Erythroblast (primary cell): ENCODE results near the gene UBXN7.
A peak's percentile ranks its signal among the peaks of the same experiment; 100 is the strongest.
"Not testable (repeated sequence)": the region's sequence is repeated elsewhere in the genome, so short reads cannot be mapped to it uniquely, and the experiment has no call there.

Source experiments
- DNase-seq, 2 experiments: peaks; one replicate each; lab custom pipeline; 2025; lab: John Stamatoyannopoulos, UW
- GATA1 ChIP-seq: IDR thresholded peaks from 2 replicates; pipeline ENCODE4 v1.6.1; 2011; ENCODE audit warnings: low read depth, mild to moderate bottlenecking, control low read depth, low read length, moderate library complexity
- POLR2A ChIP-seq: IDR thresholded peaks from 2 replicates; pipeline ENCODE4 v1.6.1; 2011; ENCODE audit warnings: mild to moderate bottlenecking, low read length

UBXN7 gene

DNA sequence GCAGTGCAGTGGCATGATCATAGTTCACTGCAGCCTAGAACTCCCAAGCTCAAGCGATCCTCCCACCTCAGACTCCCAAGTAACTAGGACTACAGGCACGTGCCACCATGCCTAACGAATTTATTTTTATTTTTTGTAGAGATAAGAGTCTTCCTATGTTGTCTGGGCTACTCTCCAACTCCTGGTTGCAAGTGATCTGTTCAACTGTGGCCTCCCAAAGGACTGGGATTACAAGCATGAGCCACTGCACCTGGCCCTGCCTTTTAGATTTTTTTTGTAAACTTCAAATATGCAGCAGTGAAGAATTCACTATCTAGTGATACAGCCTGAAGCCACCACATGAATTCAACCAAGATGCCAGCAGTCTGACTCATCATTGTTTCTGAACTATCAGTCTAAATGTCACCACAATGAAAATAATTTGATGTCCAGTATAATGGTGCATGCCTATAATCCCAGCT lies 32.7 kb downstream of the UBXN7 start:
- TF ChIP-seq GATA1 (no peak), POLR2A (no peak)
- peak; percentile 19 to 63 for DNase-seq

DNA sequence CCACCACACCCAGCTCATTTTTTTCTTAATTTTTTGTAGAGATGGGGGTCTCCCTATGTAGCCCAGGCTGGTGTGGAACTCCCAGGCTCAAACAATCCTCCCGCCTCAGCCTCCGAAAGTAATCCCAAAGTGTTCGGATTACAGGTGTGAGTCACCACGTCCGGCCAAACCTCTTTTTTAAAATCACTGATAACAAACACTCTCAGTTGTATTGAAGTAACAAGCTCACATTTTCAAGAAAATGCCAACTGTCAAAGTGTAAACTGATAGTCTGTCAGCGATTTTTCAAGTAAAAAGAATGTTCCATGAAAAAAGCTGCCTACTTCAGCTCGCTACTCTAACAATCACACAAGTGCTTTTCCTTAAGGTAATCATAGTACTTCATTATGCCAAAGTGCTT lies 33.4 kb downstream of the UBXN7 start:
- no peak for DNase-seq
- no peak for TF ChIP-seq GATA1
- TF ChIP-seq POLR2A: no peak

DNA sequence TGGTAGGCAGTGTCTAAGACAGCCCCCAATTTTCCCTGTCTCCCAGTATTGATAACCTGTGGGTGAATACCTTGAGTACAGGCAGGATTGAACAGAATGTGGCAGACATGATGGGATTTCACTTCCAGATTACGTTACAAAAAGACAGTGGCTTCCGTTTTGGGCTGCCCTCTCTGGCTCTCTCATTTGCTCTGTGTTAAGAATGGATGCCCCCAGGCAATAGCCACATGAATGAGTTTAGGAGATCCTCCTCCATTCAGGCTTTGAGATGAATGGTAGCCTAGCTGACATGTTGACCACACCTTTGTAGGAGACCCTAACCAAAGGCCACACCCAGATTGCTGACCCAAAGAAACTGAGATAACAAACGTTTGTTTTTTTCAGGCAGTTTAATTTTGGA lies 34.3 kb downstream of the UBXN7 start:
- TF ChIP-seq GATA1 (no peak), POLR2A (no peak)
- DNase-seq: no peak

DNA sequence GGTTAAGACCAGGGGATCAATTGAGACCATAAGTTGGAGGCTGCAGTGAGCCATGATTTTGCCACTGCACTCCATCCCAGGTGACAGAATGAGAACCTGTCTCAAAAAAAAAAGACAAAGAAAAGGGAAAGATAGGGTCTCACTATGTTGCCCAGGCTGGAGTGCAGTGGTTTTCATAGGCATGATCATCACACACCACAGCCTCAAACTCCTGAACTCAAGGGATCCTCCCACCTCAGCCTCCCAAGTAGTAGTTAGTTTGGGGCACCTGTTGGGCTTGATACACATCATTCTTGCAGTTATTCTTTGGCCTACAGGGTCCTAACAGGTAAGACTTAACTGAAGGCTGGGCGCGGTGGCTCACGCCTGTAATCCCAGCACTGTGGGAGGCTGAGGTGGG lies 42.1 kb downstream of the UBXN7 start:
- no peak for DNase-seq
- TF ChIP-seq POLR2A (no peak), GATA1 (no peak)

DNA sequence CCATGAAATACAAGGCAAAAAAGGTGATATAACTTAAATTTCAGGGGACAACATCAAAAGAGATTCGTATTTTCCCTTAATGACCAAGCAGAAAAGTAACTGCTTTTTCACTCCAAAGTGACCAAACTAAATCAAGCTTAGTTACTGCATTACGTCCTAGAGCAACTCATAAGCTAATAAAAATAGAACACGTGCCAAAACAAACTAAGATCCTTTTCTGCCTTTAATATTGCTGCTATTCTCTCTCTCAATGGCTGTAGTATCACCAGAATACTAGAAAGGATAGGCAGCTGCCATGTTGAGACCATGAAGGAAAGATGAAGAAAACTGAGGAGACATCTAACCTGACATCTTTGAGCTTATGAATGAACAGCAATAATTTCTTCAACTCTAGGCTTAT lies 43.3 kb downstream of the UBXN7 start:
- DNase-seq: no peak
- TF ChIP-seq GATA1: no peak
- TF ChIP-seq POLR2A: no peak

DNA sequence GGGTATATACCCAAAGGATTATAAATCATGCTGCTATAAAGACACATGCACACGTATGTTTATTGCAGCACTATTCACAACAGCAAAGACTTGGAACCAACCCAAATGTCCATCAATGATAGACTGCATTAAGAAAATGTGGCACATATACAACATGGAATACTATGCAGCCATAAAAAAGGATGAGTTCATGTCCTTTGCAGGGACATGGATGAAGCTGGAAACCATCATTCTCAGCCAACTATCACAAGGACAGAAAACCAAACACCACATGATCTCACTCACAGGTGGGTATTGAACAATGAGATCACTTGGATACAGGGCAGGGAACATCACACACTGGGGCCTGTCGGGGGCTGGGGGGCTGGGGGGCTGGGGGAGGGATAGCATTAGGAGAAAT lies 44.3 kb downstream of the UBXN7 start:
- not testable (repeated sequence) for DNase-seq

DNA sequence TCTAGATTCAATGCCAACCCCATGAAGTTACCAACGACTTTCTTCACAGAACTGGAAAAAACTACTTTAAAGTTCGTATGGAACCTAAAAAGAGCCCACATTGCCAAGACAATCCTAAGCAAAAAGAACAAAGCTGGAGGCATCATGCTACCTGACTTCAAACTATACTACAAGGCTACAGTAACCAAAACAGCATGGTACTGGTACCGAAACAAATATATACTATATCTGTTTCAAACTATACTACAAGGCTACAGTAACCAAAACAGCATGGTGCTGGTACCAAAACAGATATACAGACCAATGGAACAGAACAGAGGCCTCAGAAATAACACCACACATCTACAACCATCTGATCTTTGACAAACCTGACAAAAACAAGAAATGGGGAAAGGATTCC lies 45.4 kb downstream of the UBXN7 start:
- DNase-seq: not testable (repeated sequence)

DNA sequence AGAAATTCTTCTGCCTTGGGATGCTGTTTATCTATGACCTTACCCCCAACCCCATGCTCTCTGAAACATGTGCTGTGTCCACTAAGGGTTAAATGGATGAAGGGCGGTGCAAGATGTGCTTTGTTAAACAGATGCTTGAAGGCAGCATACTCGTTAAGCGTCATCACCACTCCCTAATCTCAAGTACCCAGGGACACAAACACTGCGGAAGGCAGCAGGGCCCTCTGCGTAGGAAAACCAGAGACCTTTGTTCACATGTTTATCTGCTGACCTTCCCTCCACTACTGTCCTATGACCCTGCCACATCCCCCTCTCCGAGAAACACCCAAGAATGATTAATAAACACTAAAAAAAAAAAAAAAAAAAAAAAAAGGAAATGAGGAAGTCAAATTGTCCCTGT lies 46.2 kb downstream of the UBXN7 start:
- DNase-seq: not testable (repeated sequence)

DNA sequence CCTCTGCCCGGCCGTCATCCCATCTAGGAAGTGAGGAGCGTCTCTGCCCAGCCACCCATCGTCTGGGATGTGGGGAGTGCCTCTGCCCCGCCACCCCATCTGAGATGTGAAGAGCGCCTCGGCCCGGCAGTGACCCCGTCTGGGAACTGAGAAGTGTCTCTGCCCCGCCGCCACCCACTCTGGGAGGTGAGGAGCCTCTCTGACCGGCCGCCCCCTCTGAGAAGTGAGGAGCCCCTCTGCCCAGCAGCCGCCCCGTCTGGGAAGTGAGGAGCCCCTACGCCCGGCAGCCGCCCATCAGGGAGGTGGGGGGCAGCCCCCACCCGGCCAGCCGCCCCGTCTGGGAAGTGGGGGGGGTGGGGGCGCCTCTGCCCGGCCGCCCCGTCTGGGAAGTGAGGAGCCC lies 46.8 kb downstream of the UBXN7 start:
- not testable (repeated sequence) for DNase-seq

DNA sequence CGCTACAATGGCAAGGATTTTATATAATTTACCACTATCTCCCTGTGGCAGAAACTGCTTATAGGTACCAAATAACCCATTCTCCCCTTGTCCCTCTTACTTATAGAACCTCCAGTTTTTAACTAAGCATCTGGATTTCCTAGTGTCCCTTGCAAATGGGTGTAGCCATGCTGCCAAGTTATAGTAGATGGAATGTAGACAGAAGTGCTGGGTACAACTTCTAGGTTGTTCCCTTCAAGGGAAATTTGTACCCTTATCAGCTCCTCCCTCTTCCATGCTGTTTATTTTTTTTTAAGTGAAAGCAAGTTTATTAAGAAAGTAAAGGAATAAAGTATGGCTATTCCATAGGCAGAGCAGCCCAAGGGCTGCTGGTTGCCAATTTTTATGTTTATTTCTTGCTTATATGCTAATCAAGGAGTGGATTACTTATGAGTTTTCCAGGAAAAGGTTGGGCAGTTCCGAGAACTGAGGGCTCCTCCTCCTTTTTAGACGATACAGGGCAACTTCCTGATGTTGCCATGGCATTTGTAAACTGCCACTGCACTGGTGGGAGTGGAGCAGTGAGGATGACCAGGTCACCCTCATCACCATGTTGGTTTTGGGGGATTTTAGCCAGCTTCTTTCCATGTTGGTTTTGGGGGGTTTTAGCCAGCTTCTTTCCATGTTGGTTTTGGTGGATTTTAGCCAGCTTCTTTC lies 53.9 kb downstream of the UBXN7 start:
- peak; percentile 81 to 83 for DNase-seq

DNA sequence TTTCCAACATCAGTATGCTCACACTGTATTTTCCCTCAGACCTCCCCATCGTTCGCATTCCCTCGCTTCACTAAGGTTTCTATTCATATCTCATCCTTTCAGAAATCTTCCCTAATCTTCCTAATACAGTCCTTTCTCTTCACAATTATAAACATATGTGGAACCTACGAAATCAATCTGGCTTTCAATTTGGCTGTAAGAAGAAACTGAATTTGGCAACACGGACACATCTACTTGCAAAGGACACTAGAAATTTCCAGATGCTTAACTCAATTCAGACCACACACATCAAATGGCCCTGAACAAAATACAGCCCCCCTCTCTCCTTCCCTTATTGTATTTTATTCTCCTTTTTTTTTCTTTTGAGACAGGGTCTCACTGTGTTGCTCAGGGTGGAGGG lies 54.9 kb downstream of the UBXN7 start:
- DNase-seq: no peak
- no peak for TF ChIP-seq POLR2A
- no peak for TF ChIP-seq GATA1

More for the DNA sequence above, 53.9 kb downstream of the UBXN7 start:
- TF ChIP-seq POLR2A: no peak
- TF ChIP-seq GATA1: no peak

DNA sequence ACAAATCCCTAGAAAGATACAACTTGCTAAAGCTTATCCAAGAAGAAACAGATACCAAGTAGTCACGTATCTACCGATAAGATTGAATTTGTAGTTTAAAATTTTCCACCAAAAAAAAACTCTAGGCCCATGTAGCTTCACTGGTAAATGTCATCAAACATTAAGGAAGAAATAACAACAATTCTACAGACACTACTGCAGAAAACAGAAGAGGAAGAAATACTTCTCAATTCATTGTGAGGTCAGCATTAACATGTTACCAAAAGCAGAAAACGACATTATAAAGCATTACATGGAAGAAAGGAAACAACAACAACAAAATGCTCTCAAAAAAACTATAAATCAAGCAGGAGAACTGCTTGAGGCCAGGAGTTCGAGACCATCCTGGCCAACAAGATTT lies 66.5 kb downstream of the UBXN7 start:
- no peak for DNase-seq
- TF ChIP-seq GATA1 (no peak), POLR2A (no peak)

DNA sequence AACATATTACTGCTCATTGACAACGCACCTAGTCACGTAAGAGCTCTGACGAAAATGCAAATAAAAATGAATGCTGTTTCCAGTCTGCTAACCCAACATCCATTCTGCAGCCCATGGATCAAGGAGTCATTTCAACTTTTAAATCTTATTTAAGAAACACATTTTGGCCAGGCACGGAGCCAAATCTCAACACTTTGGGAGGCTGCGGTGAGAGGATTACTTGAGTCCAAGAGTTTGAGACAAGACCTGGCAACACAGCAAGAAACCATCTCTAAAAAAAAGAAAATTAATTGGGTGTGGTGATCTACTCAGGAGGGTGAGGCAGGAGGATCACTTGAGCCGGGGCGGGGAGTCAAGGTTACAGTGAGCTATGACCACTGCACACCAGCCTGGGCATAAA lies 71.6 kb downstream of the UBXN7 start:
- DNase-seq: no peak
- TF ChIP-seq POLR2A (no peak), GATA1 (no peak)

DNA sequence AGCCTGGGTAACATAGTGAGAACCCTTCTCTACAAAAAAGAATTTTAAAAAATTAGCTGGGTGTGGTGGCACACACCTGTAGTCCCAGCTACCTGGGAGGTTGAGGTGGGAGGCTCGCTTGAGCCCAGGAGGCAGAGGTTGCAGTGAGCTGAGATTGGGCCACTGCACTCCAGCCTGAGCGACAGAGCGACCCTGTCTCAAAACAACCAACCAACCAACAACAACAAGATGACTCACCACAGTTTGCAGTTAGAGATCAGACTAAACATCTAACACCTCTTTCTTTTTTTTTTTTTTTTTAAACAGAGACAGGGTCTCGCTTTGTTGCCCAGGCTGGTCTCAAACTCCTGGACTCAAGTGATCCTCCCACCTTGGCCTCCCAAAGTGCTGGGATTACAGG lies 73.7 kb downstream of the UBXN7 start:
- not testable (repeated sequence) for DNase-seq

DNA sequence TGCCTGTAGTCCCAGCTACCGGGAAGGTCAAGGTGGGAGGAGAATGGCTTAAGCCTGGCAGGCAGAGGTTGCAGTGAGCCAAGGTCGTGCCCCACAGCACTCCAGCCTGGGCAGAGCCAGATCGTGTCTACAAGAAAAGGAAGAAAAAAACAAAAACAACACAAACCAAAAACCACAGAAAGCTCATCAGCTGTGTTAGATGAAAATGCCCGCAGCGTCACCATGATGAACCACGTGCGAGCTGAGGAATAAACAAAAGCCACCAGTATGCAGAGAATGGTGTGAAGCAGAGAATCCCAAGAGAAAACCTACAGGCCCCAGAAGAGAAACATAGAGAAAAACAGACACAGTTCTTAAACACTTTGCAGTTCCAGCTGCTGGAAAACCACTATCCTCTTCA lies 74.3 kb downstream of the UBXN7 start:
- no peak for DNase-seq
- TF ChIP-seq GATA1 (no peak), POLR2A (no peak)

DNA sequence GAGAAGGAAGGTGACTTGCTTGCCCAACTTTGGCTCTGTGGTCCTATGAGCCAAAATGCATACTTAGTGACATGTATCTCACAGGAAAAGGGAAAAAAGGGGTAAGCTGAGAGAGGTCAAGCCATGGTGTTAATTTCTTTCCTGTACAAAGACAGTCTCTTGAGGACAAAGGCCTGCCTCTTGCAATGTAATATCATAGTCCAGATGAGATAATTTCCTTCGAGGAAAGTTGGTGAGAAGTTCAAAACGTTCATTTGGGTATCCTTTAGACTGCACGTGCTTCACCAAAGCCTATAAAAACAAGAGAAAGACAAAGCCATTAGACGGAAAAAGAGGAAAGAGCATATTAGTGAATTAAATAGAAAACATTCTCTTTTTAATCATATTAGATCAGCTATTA lies 75.7 kb downstream of the UBXN7 start:
- TF ChIP-seq GATA1 (no peak), POLR2A (no peak)
- DNase-seq: no peak
